Karpas-422 (cell line): ENCODE measurements around the gene PTPN14. TPM values are rescaled to one million over a fixed set of nuclear protein-coding genes. Genes with fewer than 3 reads are reported as not detected.

Source experiments
- DNase-seq: peaks from one replicate; pipeline ENCODE4 v3.0.0-alpha.2; 2015
- H2AFZ ChIP-seq: fragments of 200-600 bp; sonication (generic); 2 replicates; pipeline ENCODE4 v1.6.1; 2014; ENCODE audit warnings: antibody characterized with exemption, low read length, mixed read lengths
- H3K27ac ChIP-seq: fragments of 200-600 bp; sonication (generic); 2 replicates; pipeline ENCODE4 v1.5.1; 2014; ENCODE audit warnings: mild to moderate bottlenecking, low read length, moderate library complexity
- H3K27me3 ChIP-seq: fragments of 200-600 bp; sonication (generic); 2 replicates; pipeline ENCODE4 v1.6.1; 2014; ENCODE audit warnings: low read length, mixed read lengths
- H3K36me3 ChIP-seq: fragments of 200-600 bp; sonication (generic); 2 replicates; pipeline ENCODE4 v1.6.1; 2014; ENCODE audit warnings: low read length, mixed read lengths; ENCODE audit not compliant: insufficient read depth
- H3K4me1 ChIP-seq: fragments of 200-600 bp; sonication (generic); 2 replicates; pipeline ENCODE4 v1.6.1; 2014; ENCODE audit warnings: mild to moderate bottlenecking, low read length, mixed read lengths
- H3K4me2 ChIP-seq: fragments of 200-600 bp; sonication (generic); 2 replicates; pipeline ENCODE4 v1.6.1; 2014; ENCODE audit warnings: low read length, low read depth, mild to moderate bottlenecking; ENCODE audit not compliant: poor library complexity, severe bottlenecking
- H3K4me3 ChIP-seq: fragments of 200-600 bp; sonication (generic); 2 replicates; pipeline ENCODE4 v1.5.1; 2014; ENCODE audit warnings: mild to moderate bottlenecking, antibody characterized with exemption, low read length, mixed read lengths
- H3K79me2 ChIP-seq: fragments of 200-600 bp; sonication (generic); 2 replicates; pipeline ENCODE4 v1.6.1; 2014; ENCODE audit warnings: mild to moderate bottlenecking, low read length, mixed read lengths
- H3K9ac ChIP-seq: fragments of 200-600 bp; sonication (generic); 2 replicates; pipeline ENCODE4 v1.6.0; 2014; ENCODE audit warnings: low read length
- H3K9me2 ChIP-seq: fragments of 200-600 bp; sonication (generic), shearing (Covaris generic); replicated peaks from 2 replicates; pipeline ENCODE4 v1.6.0; 2014; ENCODE audit warnings: mild to moderate bottlenecking, low read length, moderate library complexity; ENCODE audit not compliant: insufficient read depth
- H3K9me3 ChIP-seq: fragments of 300-700, 200-600 bp; sonication (generic); 2 replicates; pipeline ENCODE4 v1.6.1; 2014; ENCODE audit warnings: low read length, mixed read lengths
- H4K20me1 ChIP-seq: fragments of 200-600 bp; sonication (generic); 2 replicates; pipeline ENCODE4 v1.6.1; 2014; ENCODE audit warnings: mild to moderate bottlenecking, antibody characterized with exemption, low read length, low read depth; ENCODE audit not compliant: insufficient read depth
- total RNA-seq: library from RNA; depleted of rRNA; stranded (reverse); fragments of >200 nt; shearing (Covaris generic); gene quantifications from 2 replicates; pipeline ENCODE4 v1.2.3, GENCODE V29; 2014; ENCODE audit warnings: low replicate concordance

The PTPN14 gene
- total RNA-seq, 1 experiment from 2014 or later: 0.56 TPM

DNA sequence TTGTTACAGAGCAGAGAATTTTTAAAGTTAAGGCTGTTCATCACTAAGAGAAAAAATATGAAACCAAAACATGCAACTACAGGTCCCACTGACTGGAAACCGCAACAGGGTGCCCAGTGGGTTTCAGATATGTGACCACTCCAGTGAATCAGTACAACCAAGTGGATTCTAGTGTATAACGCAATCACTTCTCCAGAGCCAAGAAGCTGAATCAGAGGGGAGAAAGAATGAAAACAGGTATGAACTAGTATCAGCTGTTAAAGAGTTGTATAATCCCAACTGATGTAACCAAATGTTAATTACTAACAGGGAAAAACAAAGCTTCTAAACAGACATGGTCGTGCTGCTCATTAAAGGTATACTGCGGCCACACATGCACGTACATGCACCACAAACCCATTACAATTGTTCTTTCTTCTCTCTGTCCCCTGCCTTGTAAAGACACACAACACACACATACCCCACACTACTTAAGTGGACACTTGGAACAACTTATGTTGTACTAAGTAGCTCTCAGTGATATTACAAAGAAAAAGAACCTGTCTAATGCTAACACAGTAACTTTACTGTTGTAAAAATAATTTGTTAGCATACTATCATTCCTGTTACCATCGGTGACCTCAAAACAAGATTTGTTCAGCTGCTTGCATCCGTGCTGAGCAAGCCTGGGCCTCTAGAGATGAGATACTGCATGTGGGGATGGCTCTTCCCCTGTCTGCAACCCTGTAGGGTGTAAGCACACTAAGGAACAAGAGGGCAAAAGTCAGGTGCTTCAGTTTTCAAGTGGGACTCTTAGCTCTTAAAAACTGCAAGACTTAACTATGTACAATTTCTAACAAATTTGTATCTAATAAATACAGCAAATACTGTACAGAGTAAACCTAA lies 74.2 kb downstream of the PTPN14 start:
- no peaks in the 10 kb centered on the region for H3K79me2 ChIP-seq
- no peaks in the 10 kb centered on the region for H3K27me3 ChIP-seq
- no peaks in the 10 kb centered on the region for H3K9me3 ChIP-seq
- peaks cover 9% of the 10 kb centered on the region for H3K4me1 ChIP-seq
- no peak for DNase-seq
- H3K9ac ChIP-seq: no peak overlapping the region
- H2AFZ ChIP-seq: peak overlapping the region; percentile 38; the same call in 1 of the 2 replicates
- H4K20me1 ChIP-seq: no peaks in the 10 kb centered on the region
- H3K4me2 ChIP-seq: no peak overlapping the region
- H3K36me3 ChIP-seq: no peaks in the 10 kb centered on the region
- no peaks in the 10 kb centered on the region for H3K9me2 ChIP-seq
- no peak overlapping the region for H3K4me3 ChIP-seq
- H3K27ac ChIP-seq: no peak overlapping the region

DNA sequence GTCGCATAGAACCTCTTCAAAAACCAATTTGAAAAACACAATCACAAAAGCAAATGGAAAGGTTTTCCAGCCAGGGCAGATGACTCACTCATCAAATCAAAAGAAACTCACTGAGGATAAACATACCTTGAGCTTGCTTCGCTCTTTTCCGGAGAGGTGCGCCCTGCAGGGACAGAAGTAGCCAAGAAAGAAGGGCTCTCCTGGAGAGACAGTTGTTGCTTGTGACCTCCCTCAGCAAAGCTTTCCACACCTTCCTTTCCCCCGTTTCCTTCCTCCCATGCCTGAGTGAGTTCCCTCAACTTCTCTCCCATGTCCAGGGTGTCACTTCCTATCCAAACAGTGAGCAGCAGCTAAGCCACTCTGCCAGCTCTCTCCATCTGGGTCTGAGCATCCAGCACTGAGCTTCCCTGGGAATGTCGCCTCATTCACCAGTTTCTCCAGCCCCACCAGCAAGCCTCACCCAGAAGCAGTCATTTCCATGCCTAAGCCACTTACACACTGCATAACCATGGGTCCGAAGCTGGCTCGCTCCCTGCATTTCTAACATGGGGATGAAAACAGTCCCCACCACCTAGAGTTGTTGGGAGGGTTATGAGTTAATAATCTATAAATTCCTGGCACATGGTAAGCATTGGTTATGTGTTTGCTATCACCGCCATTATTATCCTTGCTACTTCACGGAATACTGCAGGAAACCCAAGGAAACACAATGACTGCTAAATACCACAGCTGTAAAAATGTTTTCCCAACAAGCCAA lies 75.0 kb downstream of the PTPN14 start:
- H3K79me2 ChIP-seq: no peaks in the 10 kb centered on the region
- no peaks in the 10 kb centered on the region for H3K9me3 ChIP-seq
- H3K4me1 ChIP-seq: peaks cover 10% of the 10 kb centered on the region
- no peak overlapping the region for H3K27ac ChIP-seq
- H3K9ac ChIP-seq: no peak overlapping the region
- H3K27me3 ChIP-seq: no peaks in the 10 kb centered on the region
- no peak for DNase-seq
- H3K4me3 ChIP-seq: no peak overlapping the region
- H2AFZ ChIP-seq: peak overlapping the region; percentile 38; the same call in 1 of the 2 replicates
- H3K4me2 ChIP-seq: no peak overlapping the region
- H3K9me2 ChIP-seq: no peaks in the 10 kb centered on the region
- no peaks in the 10 kb centered on the region for H4K20me1 ChIP-seq
- no peaks in the 10 kb centered on the region for H3K36me3 ChIP-seq

DNA sequence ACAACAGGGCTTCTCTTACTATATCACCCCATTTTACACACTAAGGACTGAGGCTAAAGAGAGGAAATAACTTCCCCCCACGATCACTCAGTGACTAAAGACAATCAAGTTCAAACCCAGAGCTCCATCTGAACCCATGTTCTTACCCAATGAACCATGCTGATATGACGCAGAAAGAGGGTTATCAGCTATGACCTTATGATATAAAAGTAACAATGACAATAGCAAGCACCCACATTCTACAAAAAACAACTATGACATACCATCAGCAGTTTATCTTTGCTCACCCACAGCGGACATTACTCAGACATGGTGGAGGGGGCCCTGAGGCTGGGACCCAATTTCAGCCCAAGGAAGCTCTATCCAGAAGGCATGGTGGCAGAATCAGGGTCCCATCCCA lies 75.7 kb downstream of the PTPN14 start:
- H3K9me2 ChIP-seq: no peaks in the 10 kb centered on the region
- H3K27me3 ChIP-seq: no peaks in the 10 kb centered on the region
- no peak overlapping the region for H3K4me3 ChIP-seq
- DNase-seq: no peak
- H3K27ac ChIP-seq: no peak overlapping the region
- no peaks in the 10 kb centered on the region for H3K9me3 ChIP-seq
- no peaks in the 10 kb centered on the region for H4K20me1 ChIP-seq
- no peak overlapping the region for H3K9ac ChIP-seq
- no peak overlapping the region for H2AFZ ChIP-seq
- peaks cover 12% of the 10 kb centered on the region for H3K4me1 ChIP-seq
- no peak overlapping the region for H3K4me2 ChIP-seq
- H3K79me2 ChIP-seq: no peaks in the 10 kb centered on the region
- no peaks in the 10 kb centered on the region for H3K36me3 ChIP-seq

GRCh38 chr1:214475331-214475730 lies 76.1 kb downstream of the PTPN14 start:
- H3K27ac ChIP-seq: no peak overlapping the region
- no peaks in the 10 kb centered on the region for H3K36me3 ChIP-seq
- no peaks in the 10 kb centered on the region for H4K20me1 ChIP-seq
- no peaks in the 10 kb centered on the region for H3K9me3 ChIP-seq
- no peak overlapping the region for H3K9ac ChIP-seq
- no peak overlapping the region for H2AFZ ChIP-seq
- no peaks in the 10 kb centered on the region for H3K9me2 ChIP-seq
- no peak overlapping the region for H3K4me2 ChIP-seq
- H3K4me3 ChIP-seq: no peak overlapping the region
- no peaks in the 10 kb centered on the region for H3K79me2 ChIP-seq
- H3K27me3 ChIP-seq: no peaks in the 10 kb centered on the region
- H3K4me1 ChIP-seq: peaks cover 12% of the 10 kb centered on the region
- no peak for DNase-seq

DNA sequence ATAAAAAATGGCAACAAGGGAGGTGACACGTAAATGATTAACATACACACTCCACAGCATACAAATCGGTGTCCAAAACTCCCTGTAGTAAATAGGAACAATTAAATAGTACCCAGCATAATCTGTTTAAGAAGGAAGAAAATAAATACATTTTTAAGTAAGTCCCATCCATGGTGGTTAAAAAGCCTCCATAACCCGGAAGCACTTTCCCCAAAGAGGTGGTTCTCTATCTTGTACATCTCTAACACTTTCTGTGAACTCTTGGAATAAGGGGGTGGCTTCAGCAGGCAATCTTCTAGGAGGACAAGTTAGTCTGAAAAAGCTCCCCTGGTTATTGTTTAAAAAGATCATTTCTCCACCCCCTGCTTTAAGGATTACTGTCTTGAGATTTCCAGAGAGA lies 76.9 kb downstream of the PTPN14 start:
- Histone ChIP-seq H3K9me3 (no peaks in the 10 kb centered on the region), H3K79me2 (no peaks in the 10 kb centered on the region), H2AFZ (peak overlapping the region; percentile 52; the same call in 1 of the 2 replicates), H3K9me2 (no peaks in the 10 kb centered on the region), H3K9ac (no peak overlapping the region), H3K4me1 (peaks cover 13% of the 10 kb centered on the region), H3K4me2 (no peak overlapping the region), H3K27me3 (no peaks in the 10 kb centered on the region), H3K4me3 (no peak overlapping the region), H4K20me1 (no peaks in the 10 kb centered on the region), H3K36me3 (no peaks in the 10 kb centered on the region), H3K27ac (no peak overlapping the region)
- no peak for DNase-seq

GRCh38 chr1:214473862-214474261 lies 77.5 kb downstream of the PTPN14 start:
- no peaks in the 10 kb centered on the region for H4K20me1 ChIP-seq
- H3K9me3 ChIP-seq: no peaks in the 10 kb centered on the region
- H3K4me3 ChIP-seq: no peak overlapping the region
- no peak for DNase-seq
- H3K36me3 ChIP-seq: no peaks in the 10 kb centered on the region
- H3K27me3 ChIP-seq: no peaks in the 10 kb centered on the region
- no peaks in the 10 kb centered on the region for H3K79me2 ChIP-seq
- H3K9me2 ChIP-seq: no peaks in the 10 kb centered on the region
- no peak overlapping the region for H3K4me2 ChIP-seq
- H3K9ac ChIP-seq: no peak overlapping the region
- peak overlapping the region; percentile 52; the same call in 1 of the 2 replicates for H2AFZ ChIP-seq
- peaks cover 19% of the 10 kb centered on the region for H3K4me1 ChIP-seq
- no peak overlapping the region for H3K27ac ChIP-seq

DNA sequence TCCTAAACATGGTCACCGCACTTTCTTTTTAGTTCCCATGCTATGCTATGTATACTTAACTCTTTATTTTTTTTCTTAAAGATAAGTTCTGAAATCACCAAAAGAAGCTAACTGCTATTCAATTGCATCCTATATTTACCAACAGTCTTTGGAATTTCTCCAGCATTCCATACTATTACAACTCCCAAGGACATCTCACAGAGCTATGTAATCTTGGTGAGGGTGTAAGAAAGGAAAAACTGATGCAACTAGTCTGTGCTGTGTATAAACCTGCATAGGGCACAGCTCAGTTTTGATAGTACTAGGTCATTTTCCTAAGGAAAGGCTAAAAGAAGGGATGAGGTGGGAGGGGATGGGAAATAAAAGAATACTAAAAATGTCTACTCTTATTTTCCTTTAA lies 78.0 kb downstream of the PTPN14 start:
- Histone ChIP-seq H3K4me3 (no peak overlapping the region), H3K27ac (no peak overlapping the region), H3K4me1 (peaks cover 24% of the 10 kb centered on the region), H3K4me2 (no peak overlapping the region), H3K36me3 (no peaks in the 10 kb centered on the region), H3K9me2 (no peaks in the 10 kb centered on the region), H4K20me1 (no peaks in the 10 kb centered on the region), H3K79me2 (no peaks in the 10 kb centered on the region), H2AFZ (no peak overlapping the region), H3K27me3 (no peaks in the 10 kb centered on the region), H3K9me3 (no peaks in the 10 kb centered on the region), H3K9ac (no peak overlapping the region)
- DNase-seq: no peak

- no peaks in the 10 kb centered on the region for H3K9me3 ChIP-seq
- H3K4me1 ChIP-seq: peaks cover 25% of the 10 kb centered on the region
- H2AFZ ChIP-seq: peak overlapping the region; percentile 24; the same call in 1 of the 2 replicates
- no peaks in the 10 kb centered on the region for H4K20me1 ChIP-seq
- no peak overlapping the region for H3K27ac ChIP-seq
- no peaks in the 10 kb centered on the region for H3K9me2 ChIP-seq
- no peaks in the 10 kb centered on the region for H3K79me2 ChIP-seq
- no peak overlapping the region for H3K9ac ChIP-seq
- no peak overlapping the region for H3K4me2 ChIP-seq
- H3K4me3 ChIP-seq: no peak overlapping the region
- no peaks in the 10 kb centered on the region for H3K27me3 ChIP-seq
- H3K36me3 ChIP-seq: no peaks in the 10 kb centered on the region
- DNase-seq: no peak
These were observed 79.0 kb downstream of the PTPN14 start for GRCh38 chr1:214472364-214472763.
